ENCODE results near the gene ALOXE3. TPM values are rescaled to one million over a fixed set of nuclear protein-coding genes. Genes with fewer than 3 reads are reported as not detected.

Gene ALOXE3
- total and polyA plus RNA-seq, 4 donors: not detected

DNA sequence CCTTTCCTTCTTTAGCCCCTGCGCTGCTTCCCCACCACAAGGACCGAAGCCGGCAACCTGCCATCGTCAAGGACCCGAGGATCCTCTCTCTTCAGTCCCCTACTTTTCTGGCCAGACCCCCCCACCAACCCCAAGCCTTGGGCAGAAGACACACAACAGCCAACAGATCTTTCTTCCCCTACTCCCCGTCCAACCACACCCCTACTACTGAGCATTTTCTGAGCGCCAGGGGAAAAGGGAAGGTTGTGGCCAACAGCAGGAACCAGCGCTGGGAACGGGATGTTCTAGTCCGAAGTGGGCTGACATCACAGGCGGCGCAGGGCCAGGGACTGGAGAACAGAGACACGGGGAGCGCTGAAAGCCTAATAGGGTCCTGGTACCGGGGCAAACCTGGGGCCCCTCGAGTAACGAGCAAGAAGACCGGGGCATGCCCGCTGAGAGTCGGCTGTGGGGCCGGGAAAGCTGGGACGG is 33.4 kb upstream of the ALOXE3 start:
- peaks cover 12 to 47% (median 29%) of the 10 kb centered on the region in 4 donors for H3K4me1 ChIP-seq (ENCODE audit: control insufficient read depth in 4 of 4, insufficient read depth in 4 of 4, low read length in 3 of 4)
- peak overlapping the region; percentile 97 to 99 for H3K27ac ChIP-seq (ENCODE audit: low read depth in 1 of 2, low read length in 2 of 2)
- H3K27me3 ChIP-seq (ENCODE audit: control insufficient read depth in 4 of 4, insufficient read depth in 4 of 4, low read length in 3 of 4): no peaks in the 10 kb centered on the region
- no peaks in the 10 kb centered on the region for H3K9me3 ChIP-seq (ENCODE audit: control insufficient read depth in 4 of 4, low read length in 3 of 4)
- TF ChIP-seq NR2F2 (IDR thresholded peaks at IDR 0.05): peak; percentile 31
- TF ChIP-seq SP1 (IDR thresholded peaks at IDR 0.05): peak; percentile 52
- TF ChIP-seq JUND (IDR thresholded peaks at IDR 0.05): peak in 1 of 2 donors; percentile 36
- no peak for TF ChIP-seq YY1 (IDR thresholded peaks at IDR 0.05)
- TF ChIP-seq, protein P1, sequence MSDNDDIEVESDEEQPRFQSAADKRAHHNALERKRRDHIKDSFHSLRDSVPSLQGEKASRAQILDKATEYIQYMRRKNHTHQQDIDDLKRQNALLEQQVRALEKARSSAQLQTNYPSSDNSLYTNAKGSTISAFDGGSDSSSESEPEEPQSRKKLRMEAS (IDR thresholded peaks at IDR 0.05): no peak
- TF ChIP-seq, protein P2, sequence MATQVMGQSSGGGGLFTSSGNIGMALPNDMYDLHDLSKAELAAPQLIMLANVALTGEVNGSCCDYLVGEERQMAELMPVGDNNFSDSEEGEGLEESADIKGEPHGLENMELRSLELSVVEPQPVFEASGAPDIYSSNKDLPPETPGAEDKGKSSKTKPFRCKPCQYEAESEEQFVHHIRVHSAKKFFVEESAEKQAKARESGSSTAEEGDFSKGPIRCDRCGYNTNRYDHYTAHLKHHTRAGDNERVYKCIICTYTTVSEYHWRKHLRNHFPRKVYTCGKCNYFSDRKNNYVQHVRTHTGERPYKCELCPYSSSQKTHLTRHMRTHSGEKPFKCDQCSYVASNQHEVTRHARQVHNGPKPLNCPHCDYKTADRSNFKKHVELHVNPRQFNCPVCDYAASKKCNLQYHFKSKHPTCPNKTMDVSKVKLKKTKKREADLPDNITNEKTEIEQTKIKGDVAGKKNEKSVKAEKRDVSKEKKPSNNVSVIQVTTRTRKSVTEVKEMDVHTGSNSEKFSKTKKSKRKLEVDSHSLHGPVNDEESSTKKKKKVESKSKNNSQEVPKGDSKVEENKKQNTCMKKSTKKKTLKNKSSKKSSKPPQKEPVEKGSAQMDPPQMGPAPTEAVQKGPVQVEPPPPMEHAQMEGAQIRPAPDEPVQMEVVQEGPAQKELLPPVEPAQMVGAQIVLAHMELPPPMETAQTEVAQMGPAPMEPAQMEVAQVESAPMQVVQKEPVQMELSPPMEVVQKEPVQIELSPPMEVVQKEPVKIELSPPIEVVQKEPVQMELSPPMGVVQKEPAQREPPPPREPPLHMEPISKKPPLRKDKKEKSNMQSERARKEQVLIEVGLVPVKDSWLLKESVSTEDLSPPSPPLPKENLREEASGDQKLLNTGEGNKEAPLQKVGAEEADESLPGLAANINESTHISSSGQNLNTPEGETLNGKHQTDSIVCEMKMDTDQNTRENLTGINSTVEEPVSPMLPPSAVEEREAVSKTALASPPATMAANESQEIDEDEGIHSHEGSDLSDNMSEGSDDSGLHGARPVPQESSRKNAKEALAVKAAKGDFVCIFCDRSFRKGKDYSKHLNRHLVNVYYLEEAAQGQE (IDR thresholded peaks at IDR 0.05): no peak
- peak; percentile 5 for TF ChIP-seq HNF4G (IDR thresholded peaks at IDR 0.05)
- DNase-seq (ENCODE audit: low spot score): no peak
- H3K4me3 ChIP-seq (ENCODE audit: low read depth in 1 of 3, low read length in 3 of 3): peak overlapping the region; percentile 69 to 97 (median 79)
- WGBS: 13% methylated on average over 22 of the region's 22 CpGs
- peaks cover 25 to 39% (median 32%) of the 10 kb centered on the region in 4 donors for H3K36me3 ChIP-seq (ENCODE audit: control insufficient read depth in 4 of 4, insufficient read depth in 3 of 4, low read depth in 1 of 4, low read length in 3 of 4)
- H3K9ac ChIP-seq (ENCODE audit: low read depth in 1 of 2, low read length in 2 of 2): peak overlapping the region; percentile 84 to 86

DNA sequence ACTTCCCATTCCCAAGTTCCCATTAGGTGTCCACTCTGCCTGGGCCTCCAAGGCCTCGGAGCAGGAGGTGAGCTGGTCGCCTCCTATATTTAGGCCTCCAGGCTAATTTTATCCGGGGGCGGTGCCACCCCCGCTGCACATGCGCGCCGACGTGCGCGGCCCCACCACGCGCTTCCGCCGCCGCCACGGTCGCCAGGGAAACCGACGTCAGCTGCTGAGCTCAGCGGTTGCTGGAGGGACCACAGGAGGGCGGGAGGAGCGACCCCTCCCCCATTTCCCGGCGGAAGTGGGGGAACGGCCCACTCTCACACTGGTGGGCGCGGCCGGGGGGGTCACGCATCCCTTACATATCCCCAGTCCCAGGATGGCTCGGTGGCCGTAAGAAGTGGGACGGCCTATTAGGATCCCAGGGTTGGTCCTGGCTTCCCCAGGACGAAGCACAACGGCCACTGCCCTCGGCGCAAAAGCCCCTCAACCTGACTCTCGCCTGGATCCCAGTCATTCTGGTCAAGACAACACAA is 32.9 kb upstream of the ALOXE3 start:
- peaks cover 12 to 47% (median 29%) of the 10 kb centered on the region in 4 donors for H3K4me1 ChIP-seq (ENCODE audit: control insufficient read depth in 4 of 4, insufficient read depth in 4 of 4, low read length in 3 of 4)
- no peaks in the 10 kb centered on the region for H3K27me3 ChIP-seq (ENCODE audit: control insufficient read depth in 4 of 4, insufficient read depth in 4 of 4, low read length in 3 of 4)
- TF ChIP-seq GABPA (IDR thresholded peaks at IDR 0.05 in 1 of 2, conservative IDR thresholded peaks at IDR 0.05 in 1 of 2) (peak in 1 of 2 donors; percentile 71), NR2F2 (IDR thresholded peaks at IDR 0.05) (no peak)

DNA sequence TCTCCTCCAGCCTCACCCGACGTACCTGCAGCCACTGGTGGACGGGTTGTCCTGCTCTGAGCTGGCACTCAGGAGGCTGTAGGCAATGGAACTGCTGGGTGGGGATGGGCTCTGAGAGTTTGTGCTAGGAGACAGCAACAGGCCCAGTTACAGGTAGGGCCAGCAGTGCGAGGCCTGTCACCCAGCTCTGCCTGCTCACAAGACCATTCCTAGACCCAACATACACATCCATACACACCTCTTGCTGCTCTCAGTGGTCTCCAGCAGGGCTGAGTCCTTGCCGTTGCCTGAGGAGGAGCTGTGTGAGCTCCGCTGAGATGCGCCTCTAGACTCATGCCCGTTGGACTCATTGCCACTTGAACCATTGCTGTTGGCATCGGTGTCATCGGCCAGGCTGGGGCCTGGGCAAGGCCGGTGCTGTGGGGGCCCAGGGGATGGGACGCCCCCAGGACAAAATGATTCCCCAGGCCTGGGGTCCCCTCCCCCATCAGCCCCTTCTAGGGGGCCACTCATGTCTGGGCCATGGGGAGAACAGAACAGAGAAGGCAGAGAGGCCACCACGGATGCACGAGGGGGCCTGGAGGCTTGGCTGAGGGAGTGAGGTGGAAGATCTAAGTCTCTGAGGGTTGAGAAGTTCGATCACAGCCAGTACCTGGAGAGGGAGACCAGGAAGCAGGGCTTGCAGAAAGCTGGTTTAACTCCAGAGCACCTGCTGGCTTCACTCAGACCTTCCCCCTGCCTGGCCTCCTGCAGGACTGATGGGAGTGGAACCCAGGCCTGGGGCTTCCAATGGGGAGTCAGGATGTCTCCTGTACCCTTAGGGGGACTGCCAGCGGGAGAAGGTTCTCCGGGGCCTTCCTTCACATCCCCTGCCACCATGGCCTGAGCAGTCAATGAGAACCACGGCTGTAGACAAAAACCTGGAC is 32.1 kb upstream of the ALOXE3 start:
- 86% methylated on average over 18 of the region's 18 CpGs for WGBS
- no peaks in the 10 kb centered on the region for H3K27me3 ChIP-seq (ENCODE audit: control insufficient read depth in 4 of 4, insufficient read depth in 4 of 4, low read length in 3 of 4)
- peaks cover 12 to 45% (median 29%) of the 10 kb centered on the region in 4 donors for H3K4me1 ChIP-seq (ENCODE audit: control insufficient read depth in 4 of 4, insufficient read depth in 4 of 4, low read length in 3 of 4)
- peak overlapping the region; percentile 56 to 99 for H3K27ac ChIP-seq (ENCODE audit: low read depth in 1 of 2, low read length in 2 of 2)
- H3K36me3 ChIP-seq (ENCODE audit: control insufficient read depth in 4 of 4, insufficient read depth in 3 of 4, low read depth in 1 of 4, low read length in 3 of 4): peaks cover 36 to 51% (median 44%) of the 10 kb centered on the region in 4 donors
- TF ChIP-seq SP1 (IDR thresholded peaks at IDR 0.05): peak; percentile 20
- TF ChIP-seq YY1 (IDR thresholded peaks at IDR 0.05): no peak
- no peak for TF ChIP-seq FOXA1 (IDR thresholded peaks at IDR 0.05)
- DNase-seq (ENCODE audit: low spot score): no peak
- H3K9ac ChIP-seq (ENCODE audit: low read depth in 1 of 2, low read length in 2 of 2): peak overlapping the region; percentile 5 to 60
- no peaks in the 10 kb centered on the region for H3K9me3 ChIP-seq (ENCODE audit: control insufficient read depth in 4 of 4, low read length in 3 of 4)
- H3K4me3 ChIP-seq (ENCODE audit: low read depth in 1 of 3, low read length in 3 of 3): peak overlapping the region in 1 of 3 donors; percentile 69

More for the DNA sequence above, 32.9 kb upstream of the ALOXE3 start:
- peak; percentile 80 for DNase-seq (ENCODE audit: low spot score)
- H3K4me3 ChIP-seq (ENCODE audit: low read depth in 1 of 3, low read length in 3 of 3): peak overlapping the region; percentile 69 to 97 (median 79)
- H3K9ac ChIP-seq (ENCODE audit: low read depth in 1 of 2, low read length in 2 of 2): peak overlapping the region; percentile 84 to 86
- peaks cover 30 to 44% (median 37%) of the 10 kb centered on the region in 4 donors for H3K36me3 ChIP-seq (ENCODE audit: control insufficient read depth in 4 of 4, insufficient read depth in 3 of 4, low read depth in 1 of 4, low read length in 3 of 4)
- WGBS: 47% methylated on average over 38 of the region's 38 CpGs
- H3K9me3 ChIP-seq (ENCODE audit: control insufficient read depth in 4 of 4, low read length in 3 of 4): no peaks in the 10 kb centered on the region
- H3K27ac ChIP-seq (ENCODE audit: low read depth in 1 of 2, low read length in 2 of 2): peak overlapping the region; percentile 97 to 99

Data from liver (tissue), 9 donors.